H9 (cell line): Measurements from ENCODE around the gene OTUB2. TPM values are rescaled to one million over a fixed set of nuclear protein-coding genes. Genes with fewer than 3 reads are reported as not detected.

Experiments
- DNase-seq: peaks from one replicate; pipeline ENCODE4 v3.0.0-alpha.2; 2017
- H2AFZ ChIP-seq: one replicate; pipeline ENCODE4 v1.6.1; 2013; ENCODE audit warnings: mild to moderate bottlenecking, low read length, control low read depth, moderate library complexity
- H2AK5ac ChIP-seq: 2 replicates; pipeline ENCODE4 v1.6.1; 2013; ENCODE audit warnings: low read length, control low read depth, mixed read lengths; ENCODE audit not compliant: insufficient read length
- H2BK120ac ChIP-seq: one replicate; pipeline ENCODE4 v1.6.1; 2013; ENCODE audit warnings: low read depth, mild to moderate bottlenecking, low read length, control low read depth, inconsistent platforms; ENCODE audit not compliant: poor library complexity, severe bottlenecking
- H2BK12ac ChIP-seq: 2 replicates; pipeline ENCODE4 v1.6.1; 2013; ENCODE audit warnings: low read length, control low read depth, mixed read lengths, low read depth; ENCODE audit not compliant: insufficient read length
- H2BK15ac ChIP-seq: 2 replicates; pipeline ENCODE4 v1.6.1; 2013; ENCODE audit warnings: low read depth, low read length, control low read depth
- H2BK20ac ChIP-seq: one replicate; pipeline ENCODE4 v1.6.1; 2013; ENCODE audit warnings: low read depth, mild to moderate bottlenecking, low read length, control low read depth, inconsistent platforms; ENCODE audit not compliant: poor library complexity, severe bottlenecking
- H2BK5ac ChIP-seq: 2 replicates; pipeline ENCODE4 v1.6.1; 2013; ENCODE audit warnings: low read length, control low read depth, mixed read lengths; ENCODE audit not compliant: insufficient read length
- H3K14ac ChIP-seq: 2 replicates; pipeline ENCODE4 v1.6.1; 2013; ENCODE audit warnings: low read length, control low read depth; ENCODE audit not compliant: insufficient read depth
- H3K18ac ChIP-seq: 2 replicates; pipeline ENCODE4 v1.6.1; 2013; ENCODE audit warnings: low read depth, mild to moderate bottlenecking, mixed read lengths, low read length, control low read depth; ENCODE audit not compliant: insufficient read length
- H3K23ac ChIP-seq: 2 replicates; pipeline ENCODE4 v1.6.1; 2013; ENCODE audit warnings: low read length, control low read depth, mixed read lengths, low read depth; ENCODE audit not compliant: insufficient read length
- H3K23me2 ChIP-seq: 2 replicates; pipeline ENCODE4 v1.6.1; 2013; ENCODE audit warnings: low read depth, mild to moderate bottlenecking, mixed read lengths, low read length, control low read depth; ENCODE audit not compliant: insufficient read length, poor library complexity, severe bottlenecking
- H3K27ac ChIP-seq: 2 replicates; pipeline ENCODE4 v1.5.1; 2013; ENCODE audit warnings: low read length, control low read depth, mixed read lengths, low read depth; ENCODE audit not compliant: insufficient read length
- H3K27me3 ChIP-seq: 2 replicates; pipeline ENCODE4 v1.6.1; 2013; ENCODE audit warnings: low read length, control low read depth, inconsistent platforms; ENCODE audit not compliant: insufficient read depth
- H3K4ac ChIP-seq: 2 replicates; pipeline ENCODE4 v1.6.1; 2013; ENCODE audit warnings: low read depth, mild to moderate bottlenecking, control low read depth, inconsistent platforms, low read length, moderate library complexity
- H3K4me1 ChIP-seq: 2 replicates; pipeline ENCODE4 v1.6.1; 2013; ENCODE audit warnings: low read length, control low read depth, inconsistent platforms; ENCODE audit not compliant: insufficient read depth
- H3K4me2 ChIP-seq: 2 replicates; pipeline ENCODE4 v1.6.1; 2013; ENCODE audit warnings: low read length, control low read depth, mixed read lengths; ENCODE audit not compliant: insufficient read length, insufficient read depth
- H3K56ac ChIP-seq: 2 replicates; pipeline ENCODE4 v1.6.1; 2013; ENCODE audit warnings: low read depth, mild to moderate bottlenecking, mixed read lengths, low read length, control low read depth; ENCODE audit not compliant: insufficient read length
- H3K79me1 ChIP-seq: 2 replicates; pipeline ENCODE4 v1.6.1; 2013; ENCODE audit warnings: low read depth, mild to moderate bottlenecking, moderate library complexity, low read length, control low read depth, inconsistent platforms; ENCODE audit not compliant: insufficient read depth, poor library complexity, severe bottlenecking
- H3K79me2 ChIP-seq: 2 replicates; pipeline ENCODE4 v1.6.1; 2013; ENCODE audit warnings: low read length, control low read depth, inconsistent platforms; ENCODE audit not compliant: insufficient read depth
- H3K9ac ChIP-seq: 2 replicates; pipeline ENCODE4 v1.6.1; 2013; ENCODE audit warnings: low read length, control low read depth, mixed read lengths; ENCODE audit not compliant: insufficient read length; ENCODE audit errors: extremely low read depth
- H3K9me3 ChIP-seq: one replicate; pipeline ENCODE4 v1.6.1; 2013; ENCODE audit warnings: low read depth, low read length, inconsistent platforms; ENCODE audit not compliant: control insufficient read depth
- H3T11ph ChIP-seq: one replicate; pipeline ENCODE4 v1.6.1; 2013; ENCODE audit warnings: mild to moderate bottlenecking, low read length, control low read depth, inconsistent platforms
- H4K20me1 ChIP-seq: one replicate; pipeline ENCODE4 v1.6.1; 2013; ENCODE audit not compliant: control insufficient read depth, insufficient read length, insufficient read depth
- H4K5ac ChIP-seq: 2 replicates; pipeline ENCODE4 v1.6.1; 2013; ENCODE audit warnings: low read depth, mild to moderate bottlenecking, mixed read lengths, low read length, control low read depth; ENCODE audit not compliant: insufficient read length
- H4K8ac ChIP-seq: replicated peaks from 2 replicates; pipeline ENCODE4 v1.6.1; 2013; ENCODE audit warnings: low read length, control low read depth, mixed read lengths, low read depth; ENCODE audit not compliant: insufficient read length
- H4K91ac ChIP-seq: 2 replicates; pipeline ENCODE4 v1.6.1; 2013; ENCODE audit warnings: low read depth, mild to moderate bottlenecking, moderate library complexity, mixed read lengths, low read length, control low read depth; ENCODE audit not compliant: insufficient read length
- H3K27ac Mint-ChIP-seq, 3 experiments: 2 replicates in 2 of 3; 3 replicates in 1 of 3; pipeline ENCODE4 v1.8.0; 2020 to 2021; ENCODE audit warnings: mixed read lengths in 3 of 3, mild to moderate bottlenecking in 1 of 3, moderate library complexity in 1 of 3
- H3K27me3 Mint-ChIP-seq: 2 replicates; pipeline ENCODE4 v1.8.0; 2021; ENCODE audit warnings: low read depth, mild to moderate bottlenecking, moderate library complexity, mixed read lengths
- H3K36me3 Mint-ChIP-seq, 3 experiments: 2 replicates in 2 of 3; 3 replicates in 1 of 3; pipeline ENCODE4 v1.8.0; 2020 to 2021; ENCODE audit warnings: low read depth in 3 of 3, mixed read lengths in 3 of 3; ENCODE audit not compliant: insufficient read depth in 1 of 3
- H3K4me1 Mint-ChIP-seq, 2 experiments: 2 replicates each; pipeline ENCODE4 v1.8.0; 2020; ENCODE audit warnings: mixed read lengths in 2 of 2
- H3K4me3 Mint-ChIP-seq, 2 experiments: 2 replicates in 1 of 2; 3 replicates in 1 of 2; pipeline ENCODE4 v1.8.0; 2020 to 2021; ENCODE audit warnings: mild to moderate bottlenecking in 2 of 2, mixed read lengths in 2 of 2, moderate library complexity in 1 of 2
- H3K9me3 Mint-ChIP-seq, 2 experiments: 2 replicates in 1 of 2; 3 replicates in 1 of 2; pipeline ENCODE4 v1.8.0; 2020; ENCODE audit warnings: mild to moderate bottlenecking in 2 of 2, mixed read lengths in 2 of 2, moderate library complexity in 1 of 2
- WGBS: extraction: QIAGEN DNeasy Blood & Tissue Kit; methylation state at CpG from one replicate; pipeline ENCODE4 v1.1.7; 2013; ENCODE audit warnings: missing lambda C conversion rate, low lambda C conversion rate, mixed read lengths; ENCODE audit not compliant: insufficient read length; ENCODE audit errors: extremely low coverage; 5-methylcytosine and 5-hydroxymethylcytosine counted together
- total RNA-seq: library from RNA; stranded (reverse); gene quantifications from 2 replicates; pipeline ENCODE4 v1.2.1, GENCODE V29; 2021
- TF ChIP-seq, protein P1 (sequence below): fragments of 200-600 bp; sonication (generic); conservative IDR thresholded peaks from 3 replicates; pipeline ENCODE4 v1.8.0; 2021; ENCODE audit warnings: antibody characterized with exemption, mild to moderate bottlenecking

OTUB2 gene
- total RNA-seq, 1 experiment from 2014 or later, result 3.6 TPM

DNA sequence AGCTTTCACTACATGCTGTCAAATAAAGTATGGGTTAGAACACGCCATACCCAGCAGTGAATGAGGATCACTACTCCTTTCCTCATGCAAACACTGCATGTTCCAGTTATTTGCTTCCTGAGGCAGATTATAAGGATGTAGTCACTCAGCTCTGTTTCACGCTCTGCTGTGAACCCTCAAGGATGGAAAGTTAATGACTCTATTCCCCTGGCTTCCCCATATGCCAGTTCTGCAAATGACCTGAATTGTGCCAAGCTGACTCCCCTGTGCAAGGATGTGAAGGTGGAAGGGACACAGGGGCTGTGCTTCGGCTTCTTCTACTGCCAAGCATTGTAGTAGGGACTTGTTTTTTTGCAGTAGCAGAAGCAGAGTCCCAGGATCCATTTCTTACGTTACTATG lies 61.8 kb downstream of the OTUB2 start:
- WGBS, result no CpG with 5 or more reads among the region's 4 CpGs
- H3K27me3 Mint-ChIP-seq, result no peaks in the 10 kb centered on the region
- no peaks in the 10 kb centered on the region for H3K79me2 ChIP-seq

More for the DNA sequence above, 61.8 kb downstream of the OTUB2 start:
- no peak overlapping the region for H2BK12ac ChIP-seq
- H2BK5ac ChIP-seq, result no peak overlapping the region
- H3K4me3 Mint-ChIP-seq, result no peak overlapping the region
- no peak overlapping the region for H3K18ac ChIP-seq
- no peaks in the 10 kb centered on the region for H4K20me1 ChIP-seq
- H4K91ac ChIP-seq, result no peak overlapping the region
- TF ChIP-seq, protein P1, sequence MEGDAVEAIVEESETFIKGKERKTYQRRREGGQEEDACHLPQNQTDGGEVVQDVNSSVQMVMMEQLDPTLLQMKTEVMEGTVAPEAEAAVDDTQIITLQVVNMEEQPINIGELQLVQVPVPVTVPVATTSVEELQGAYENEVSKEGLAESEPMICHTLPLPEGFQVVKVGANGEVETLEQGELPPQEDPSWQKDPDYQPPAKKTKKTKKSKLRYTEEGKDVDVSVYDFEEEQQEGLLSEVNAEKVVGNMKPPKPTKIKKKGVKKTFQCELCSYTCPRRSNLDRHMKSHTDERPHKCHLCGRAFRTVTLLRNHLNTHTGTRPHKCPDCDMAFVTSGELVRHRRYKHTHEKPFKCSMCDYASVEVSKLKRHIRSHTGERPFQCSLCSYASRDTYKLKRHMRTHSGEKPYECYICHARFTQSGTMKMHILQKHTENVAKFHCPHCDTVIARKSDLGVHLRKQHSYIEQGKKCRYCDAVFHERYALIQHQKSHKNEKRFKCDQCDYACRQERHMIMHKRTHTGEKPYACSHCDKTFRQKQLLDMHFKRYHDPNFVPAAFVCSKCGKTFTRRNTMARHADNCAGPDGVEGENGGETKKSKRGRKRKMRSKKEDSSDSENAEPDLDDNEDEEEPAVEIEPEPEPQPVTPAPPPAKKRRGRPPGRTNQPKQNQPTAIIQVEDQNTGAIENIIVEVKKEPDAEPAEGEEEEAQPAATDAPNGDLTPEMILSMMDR, result no peak
- no peak overlapping the region for H3K9ac ChIP-seq
- H3K27me3 ChIP-seq, result no peaks in the 10 kb centered on the region
- no peaks in the 10 kb centered on the region for H3K9me3 ChIP-seq
- no peaks in the 10 kb centered on the region; a peak in 1 of 4 replicates for H3K4me1 Mint-ChIP-seq
- no peak overlapping the region for H3K27ac ChIP-seq
- no peak overlapping the region for H3K4me2 ChIP-seq
- H3T11ph ChIP-seq, result no peak overlapping the region
- no peaks in the 10 kb centered on the region for H3K23me2 ChIP-seq
- no peak overlapping the region for H2AFZ ChIP-seq
- no peak for DNase-seq
- no peak overlapping the region; a peak in 1 of 7 replicates for H3K27ac Mint-ChIP-seq
- no peak overlapping the region for H2BK120ac ChIP-seq
- no peaks in the 10 kb centered on the region for H3K79me1 ChIP-seq
- H3K4ac ChIP-seq, result no peak overlapping the region
- peaks cover 4 to 6% (median 5%) of the 10 kb centered on the region in 3 experiments; a peak in 6 of 7 replicates for H3K36me3 Mint-ChIP-seq
- no peaks in the 10 kb centered on the region for H3K4me1 ChIP-seq
- H3K9me3 Mint-ChIP-seq, result peaks cover 2 to 3% of the 10 kb centered on the region in 2 experiments; a peak in 1 of 5 replicates
- H3K14ac ChIP-seq, result no peak overlapping the region
- H3K23ac ChIP-seq, result no peak overlapping the region
- H2AK5ac ChIP-seq, result no peak overlapping the region
- no peak overlapping the region for H3K56ac ChIP-seq
- no peak overlapping the region for H2BK20ac ChIP-seq
- H2BK15ac ChIP-seq, result no peak overlapping the region
- H4K8ac ChIP-seq, result no peak overlapping the region
- H4K5ac ChIP-seq, result no peak overlapping the region
